ENCODE measurements around the gene ZNF862. TPM values are rescaled to one million over a fixed set of nuclear protein-coding genes. Genes with fewer than 3 reads are reported as not detected.

Gene ZNF862
- total and polyA plus RNA-seq, 10 of the 15 experiments (the other 5 are each of a cell fraction or from before 2014, with no cell fraction given) = 0.49 to 7.7 (median 3.5) TPM

DNA sequence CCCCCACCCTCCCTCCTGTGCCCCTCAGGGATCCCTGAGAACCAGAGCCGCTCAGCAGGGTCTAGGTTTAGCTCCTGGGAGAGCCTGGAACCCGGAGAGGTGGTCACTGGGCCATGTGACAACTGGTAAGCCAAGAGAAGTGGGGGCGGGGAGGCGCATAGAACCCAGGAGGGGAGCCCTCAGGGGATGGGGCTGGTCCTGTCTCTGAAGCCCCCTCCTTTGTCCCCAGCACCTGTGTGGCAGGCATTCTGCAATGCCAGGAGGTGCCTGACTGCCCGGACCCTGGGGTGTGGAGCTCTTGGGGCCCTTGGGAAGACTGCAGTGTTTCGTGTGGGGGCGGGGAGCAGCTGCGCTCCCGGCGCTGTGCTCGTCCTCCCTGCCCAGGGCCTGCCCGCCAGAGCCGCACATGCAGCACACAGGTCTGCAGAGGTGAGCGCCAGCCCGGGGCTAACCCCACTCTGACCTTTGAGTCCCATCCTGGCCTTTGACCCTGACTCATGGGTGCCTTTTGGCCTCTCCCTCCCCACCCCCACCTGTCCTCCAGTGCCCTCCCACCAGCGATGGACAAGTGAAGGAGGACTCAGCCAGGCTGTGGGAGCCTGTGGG lies 22.4 kb upstream of the ZNF862 start:
- no peak for ATAC-seq
- H3K36me3 ChIP-seq (ENCODE audit: control insufficient read depth in 2 of 2, insufficient read depth in 2 of 2, low read length in 1 of 2) = no peaks in the 10 kb centered on the region
- H3K4me3 ChIP-seq = no peak overlapping the region
- TF ChIP-seq NBN (IDR thresholded peaks at IDR 0.05) (no peak), KAT2A (conservative IDR thresholded peaks at IDR 0.05; ENCODE audit: control insufficient read depth, low read depth, low read length) (no peak), PML (IDR thresholded peaks at IDR 0.05; ENCODE audit: low read length) (no peak), ZBED1 (IDR thresholded peaks at IDR 0.05; ENCODE audit: borderline replicate concordance) (no peak), SMAD1 (IDR thresholded peaks at IDR 0.05; ENCODE audit: low read depth, partially characterized antibody) (no peak), ZNF217 (IDR thresholded peaks at IDR 0.05) (no peak), CBX5 (IDR thresholded peaks at IDR 0.05; ENCODE audit: low read depth) (no peak), RB1 (IDR thresholded peaks at IDR 0.05; ENCODE audit: borderline replicate concordance) (no peak), CHD2 (IDR thresholded peaks at IDR 0.05; ENCODE audit: borderline replicate concordance, low read depth, low read length) (no peak), BACH1 (IDR thresholded peaks at IDR 0.05; ENCODE audit: borderline replicate concordance) (no peak), TCF12 (IDR thresholded peaks at IDR 0.05; ENCODE audit: low read depth, low read length) (no peak), NR2C2 (IDR thresholded peaks at IDR 0.05; ENCODE audit: borderline replicate concordance, control insufficient read depth, insufficient read length, low read depth) (no peak), STAT1 (conservative IDR thresholded peaks at IDR 0.05) (no peak), ZNF24 (IDR thresholded peaks at IDR 0.05) (no peak), MYB (IDR thresholded peaks at IDR 0.05; ENCODE audit: borderline replicate concordance, low read depth, low read length) (no peak), TBL1XR1 (IDR thresholded peaks at IDR 0.05; ENCODE audit: low read depth, low read length) (no peak), JUNB (IDR thresholded peaks at IDR 0.05) (no peak)
- TF ChIP-seq, protein P1, sequence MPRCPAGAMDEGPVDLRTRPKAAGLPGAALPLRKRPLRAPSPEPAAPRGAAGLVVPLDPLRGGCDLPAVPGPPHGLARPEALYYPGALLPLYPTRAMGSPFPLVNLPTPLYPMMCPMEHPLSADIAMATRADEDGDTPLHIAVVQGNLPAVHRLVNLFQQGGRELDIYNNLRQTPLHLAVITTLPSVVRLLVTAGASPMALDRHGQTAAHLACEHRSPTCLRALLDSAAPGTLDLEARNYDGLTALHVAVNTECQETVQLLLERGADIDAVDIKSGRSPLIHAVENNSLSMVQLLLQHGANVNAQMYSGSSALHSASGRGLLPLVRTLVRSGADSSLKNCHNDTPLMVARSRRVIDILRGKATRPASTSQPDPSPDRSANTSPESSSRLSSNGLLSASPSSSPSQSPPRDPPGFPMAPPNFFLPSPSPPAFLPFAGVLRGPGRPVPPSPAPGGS (IDR thresholded peaks at IDR 0.05; ENCODE audit: borderline replicate concordance, insufficient read depth, low read depth, low read length, poor library complexity, severe bottlenecking) = no peak
- TF ChIP-seq, protein P2, sequence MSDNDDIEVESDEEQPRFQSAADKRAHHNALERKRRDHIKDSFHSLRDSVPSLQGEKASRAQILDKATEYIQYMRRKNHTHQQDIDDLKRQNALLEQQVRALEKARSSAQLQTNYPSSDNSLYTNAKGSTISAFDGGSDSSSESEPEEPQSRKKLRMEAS (IDR thresholded peaks at IDR 0.05; ENCODE audit: low read depth, low read length) = no peak
- TF ChIP-seq, protein P3, sequence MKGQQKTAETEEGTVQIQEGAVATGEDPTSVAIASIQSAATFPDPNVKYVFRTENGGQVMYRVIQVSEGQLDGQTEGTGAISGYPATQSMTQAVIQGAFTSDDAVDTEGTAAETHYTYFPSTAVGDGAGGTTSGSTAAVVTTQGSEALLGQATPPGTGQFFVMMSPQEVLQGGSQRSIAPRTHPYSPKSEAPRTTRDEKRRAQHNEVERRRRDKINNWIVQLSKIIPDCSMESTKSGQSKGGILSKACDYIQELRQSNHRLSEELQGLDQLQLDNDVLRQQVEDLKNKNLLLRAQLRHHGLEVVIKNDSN (IDR thresholded peaks at IDR 0.05; ENCODE audit: borderline replicate concordance, extremely low read length, insufficient read depth, low read depth, low read length) = no peak
- H3K27ac ChIP-seq (ENCODE audit: control insufficient read depth, insufficient read depth) = no peak overlapping the region
- ChIA-PET POLR2A (no interaction called here), RAD21 (ENCODE audit: unreplicated experiment) (no interaction called here), CTCF (no interaction called here), SMC1A (ENCODE audit: uncharacterized antibody, unreplicated experiment) (no interaction called here)
- DNase-seq (ENCODE audit: low read depth, low spot score) = no peak
- no peak overlapping the region for H3K9ac ChIP-seq (ENCODE audit: control insufficient read depth, insufficient read depth, low read length)
- no peaks in the 10 kb centered on the region for H3K79me2 ChIP-seq (ENCODE audit: control insufficient read depth, insufficient read depth, low read length)
- no peaks in the 10 kb centered on the region for H3K4me1 ChIP-seq (ENCODE audit: control insufficient read depth, insufficient read depth, low read length)
- 27% methylated on average over 15 of the region's 16 CpGs for WGBS (ENCODE audit: insufficient coverage, insufficient replicate concordance, low lambda C conversion rate, missing lambda C conversion rate)
- H2AFZ ChIP-seq (ENCODE audit: control insufficient read depth, low read depth, low read length) = no peak overlapping the region
- no peaks in the 10 kb centered on the region for H3K9me3 ChIP-seq (replicated peaks; ENCODE audit: control insufficient read depth, insufficient read depth, low read length)
- no peak overlapping the region for H3K4me2 ChIP-seq (ENCODE audit: control insufficient read depth, insufficient read depth)
- FAIRE-seq = no peak
- no peaks in the 10 kb centered on the region; a peak in 2 of 4 replicates for H3K27me3 ChIP-seq (replicated peaks in 1 of 2; ENCODE audit: control insufficient read depth in 2 of 2, insufficient read depth in 2 of 2, low read length in 1 of 2)
- no TSS peak for BruUV-seq (replicated peaks)
- in situ Hi-C loops (cut with MboI) = no loop called here
- H4K20me1 ChIP-seq (ENCODE audit: control insufficient read depth, insufficient read depth) = no peaks in the 10 kb centered on the region
- intact Hi-C loops (cut with micrococcal nuclease; ENCODE audit: unreplicated experiment) = no loop called here

All from GM12878 (cell line).